AG09309 (cell line): ENCODE measurements around the gene COL9A2.
"Not testable (repeated sequence)": the region's sequence is repeated elsewhere in the genome, so short reads cannot be mapped to it uniquely, and the experiment has no call there.

Experiments
- DNase-seq: peaks from one replicate; pipeline ENCODE4 v3.0.0-alpha.2; 2010; ENCODE audit warnings: low read depth
- H3K4me3 ChIP-seq: 2 replicates; pipeline ENCODE4 v1.5.1; 2011; ENCODE audit warnings: mild to moderate bottlenecking, low read depth, low read length, moderate library complexity; ENCODE audit not compliant: control insufficient read depth
- CTCF ChIP-seq: IDR thresholded peaks from 2 replicates; pipeline ENCODE4 v1.5.1; 2011; ENCODE audit warnings: mild to moderate bottlenecking, low read depth, low read length, inconsistent platforms; ENCODE audit not compliant: insufficient read depth, control insufficient read depth; ENCODE audit errors: missing control alignments

Gene COL9A2

GRCh38 chr1:40360631-40361030 lies 43.5 kb upstream of the COL9A2 start:
- DNase-seq = no peak
- no peak for TF ChIP-seq CTCF
- H3K4me3 ChIP-seq = no peak overlapping the region

- no peak overlapping the region for H3K4me3 ChIP-seq
- DNase-seq = no peak
- TF ChIP-seq CTCF = no peak
Measured at GRCh38 chr1:40357625-40358024, 40.5 kb upstream of the COL9A2 start.

GRCh38 chr1:40353082-40353481 lies 36.0 kb upstream of the COL9A2 start:
- no peak overlapping the region for H3K4me3 ChIP-seq
- no peak for DNase-seq
- no peak for TF ChIP-seq CTCF

- TF ChIP-seq CTCF = no peak
- DNase-seq = no peak
- no peak overlapping the region for H3K4me3 ChIP-seq
Measured at GRCh38 chr1:40352126-40352525, 35.0 kb upstream of the COL9A2 start.

GRCh38 chr1:40351124-40351523 lies 34.0 kb upstream of the COL9A2 start:
- no peak for TF ChIP-seq CTCF
- H3K4me3 ChIP-seq = no peak overlapping the region
- DNase-seq = no peak

GRCh38 chr1:40350391-40350790 lies 33.3 kb upstream of the COL9A2 start:
- H3K4me3 ChIP-seq = no peak overlapping the region
- no peak for TF ChIP-seq CTCF
- DNase-seq = no peak

- no peak overlapping the region for H3K4me3 ChIP-seq
- peak; percentile 17 for TF ChIP-seq CTCF
- peak; percentile 41 for DNase-seq
Measured at GRCh38 chr1:40344597-40344996, 27.5 kb upstream of the COL9A2 start.

- not testable (repeated sequence) for H3K4me3 ChIP-seq, DNase-seq
Measured at GRCh38 chr1:40342381-40342717, 25.3 kb upstream of the COL9A2 start.
